NCI-H1092 treated with DMSO at 0.1 percent for 48 hours (cell line): Measurements from ENCODE around the gene RIPOR3.
A peak's percentile ranks its signal among the peaks of the same experiment; 100 is the strongest.
"Not testable (repeated sequence)": the region's sequence is repeated elsewhere in the genome, so short reads cannot be mapped to it uniquely, and the experiment has no call there.

Experiments
- DNase-seq: peaks from one replicate; lab custom pipeline; 2025; lab: John Stamatoyannopoulos, UW

Gene RIPOR3

GRCh38 chr20:50607436-50607835 is 83.9 kb downstream of the RIPOR3 start:
- DNase-seq = no peak

DNA sequence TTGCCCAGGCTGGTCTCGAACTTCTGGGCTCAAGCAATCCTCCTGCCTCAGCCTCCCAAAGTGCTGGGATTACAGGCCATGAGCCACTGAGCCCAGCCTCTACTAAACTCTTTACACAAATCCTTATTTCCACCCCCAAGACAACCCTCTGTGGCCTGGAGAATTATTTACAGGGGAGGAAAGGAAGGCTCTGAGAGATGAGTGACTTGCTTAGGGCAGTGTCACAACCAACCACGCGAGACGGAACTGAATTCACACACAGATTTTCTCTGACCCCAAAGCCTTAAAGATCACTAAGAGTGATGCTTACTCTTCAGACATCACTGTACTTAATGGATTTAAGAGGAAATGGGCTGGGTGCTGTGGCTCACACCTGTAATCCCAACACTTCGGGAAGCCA is 86.2 kb downstream of the RIPOR3 start:
- DNase-seq = no peak

DNA sequence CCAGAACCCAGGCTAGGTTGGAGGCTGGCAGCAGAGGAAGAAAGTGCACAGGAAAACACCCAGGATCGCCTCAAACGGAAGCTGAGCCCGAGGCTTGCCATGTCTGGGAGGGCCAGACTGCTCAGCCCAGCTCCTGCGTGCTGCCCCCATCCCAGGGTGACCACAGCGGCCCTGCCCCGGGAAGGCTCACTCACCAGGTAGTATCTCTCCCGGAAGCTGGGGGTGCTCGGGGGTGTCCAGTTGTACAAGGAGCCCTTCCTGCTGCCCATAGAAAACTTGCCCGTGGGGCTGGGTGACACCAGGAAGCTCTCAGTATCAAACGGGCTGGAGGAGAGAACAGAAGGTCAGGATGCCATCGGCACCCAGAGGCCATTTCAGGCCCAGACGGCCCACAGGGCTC is 86.9 kb downstream of the RIPOR3 start:
- no peak for DNase-seq

DNA sequence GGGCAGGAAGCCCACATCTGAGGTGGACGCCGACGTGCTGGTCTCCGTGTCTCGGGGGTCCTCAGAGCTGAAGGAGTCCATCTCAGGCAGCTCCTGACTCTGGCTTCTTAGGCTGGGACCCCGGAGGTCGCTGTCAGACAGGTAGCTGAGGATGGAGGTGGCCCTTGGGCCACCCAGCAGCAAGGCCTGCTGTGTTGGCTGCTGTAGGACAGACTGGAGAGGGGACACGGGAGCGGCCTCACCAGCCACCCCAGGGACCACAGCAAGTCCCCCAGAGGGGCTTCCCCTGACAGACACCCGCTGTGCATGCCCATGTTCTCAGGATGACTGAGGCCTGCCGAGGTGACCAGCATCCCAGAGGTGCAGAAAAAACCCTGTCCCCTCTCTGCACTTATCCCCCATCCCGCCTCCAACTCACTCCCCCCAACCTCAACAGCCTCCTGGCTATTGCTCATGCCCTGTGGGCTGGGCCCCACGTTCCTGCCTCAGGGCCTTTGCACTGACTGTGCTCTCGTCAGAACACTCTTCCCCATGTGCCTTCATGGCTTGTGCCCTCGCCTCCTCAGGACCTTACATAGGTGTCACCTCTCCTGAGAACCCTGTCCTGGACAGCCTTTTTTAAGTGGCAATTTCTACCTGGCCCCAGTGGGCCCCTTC is 88.8 kb downstream of the RIPOR3 start:
- no peak for DNase-seq

DNA sequence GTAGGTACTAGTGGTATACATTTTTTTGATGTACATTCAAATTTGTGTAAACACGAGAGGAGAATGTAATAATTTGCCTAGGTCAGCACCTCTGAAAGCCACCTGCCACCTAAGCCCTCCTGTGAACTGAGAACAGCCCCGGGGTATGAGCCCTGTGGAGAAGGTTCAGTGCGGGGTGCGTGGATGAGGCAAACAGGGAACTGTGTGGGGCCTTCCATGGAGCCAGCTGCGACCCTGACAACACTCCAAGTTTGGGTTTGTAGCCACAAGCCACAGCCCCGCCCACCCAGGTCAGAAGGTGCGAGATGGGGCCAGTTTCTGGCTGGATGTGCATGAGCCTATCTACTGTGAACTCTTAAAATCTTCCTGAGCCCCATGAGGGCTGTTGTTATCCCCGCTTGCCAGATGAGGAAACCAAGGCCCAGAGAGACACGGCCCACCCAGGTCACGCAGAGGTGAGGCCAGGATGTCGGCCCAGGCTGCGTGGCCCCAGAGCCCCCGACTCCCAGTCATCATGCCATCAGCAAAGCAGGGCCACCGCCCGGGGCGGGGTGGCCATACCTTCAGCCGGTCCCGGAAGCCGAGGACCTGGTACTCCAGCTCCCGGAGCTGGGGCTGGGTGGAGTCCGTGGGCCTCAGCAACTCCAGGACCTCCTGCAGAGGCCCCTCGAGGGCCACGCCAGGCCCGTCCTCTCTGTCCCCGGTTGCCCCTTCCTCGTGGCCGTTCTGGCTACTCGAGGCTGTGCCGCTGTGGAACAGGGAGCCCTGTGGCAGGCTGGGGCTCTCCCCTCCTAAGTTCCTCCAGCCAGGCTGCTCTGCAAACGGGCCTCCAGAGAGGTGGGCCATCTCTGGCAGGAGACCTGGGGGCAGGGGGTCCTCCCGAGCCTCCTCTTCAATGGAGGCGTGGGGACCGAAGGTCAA is 89.6 kb downstream of the RIPOR3 start:
- DNase-seq = no peak

- DNase-seq = no peak
These were observed 91.0 kb downstream of the RIPOR3 start for GRCh38 chr20:50600281-50600895.

GRCh38 chr20:50598768-50599167 is 92.6 kb downstream of the RIPOR3 start:
- DNase-seq = not testable (repeated sequence)

DNA sequence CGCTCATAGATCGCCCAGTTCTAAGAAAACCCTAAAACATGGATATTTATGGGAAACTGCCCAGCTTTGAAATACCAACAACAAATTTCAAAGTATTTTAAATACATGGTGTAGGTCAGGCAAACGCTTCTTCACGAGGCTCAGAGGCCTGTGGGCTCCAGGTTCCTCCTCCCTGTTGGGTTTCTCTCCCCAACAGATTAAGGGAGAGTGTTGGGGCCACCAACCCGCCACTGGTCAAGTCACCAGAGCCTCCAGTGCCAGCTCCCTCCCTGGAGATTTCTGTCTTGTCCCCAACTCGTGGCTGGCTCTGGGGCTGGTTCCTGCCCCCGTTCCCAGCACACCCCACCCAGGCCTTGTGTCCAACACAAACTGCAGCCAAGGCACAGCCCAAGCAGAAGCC is 93.3 kb downstream of the RIPOR3 start:
- no peak for DNase-seq

DNA sequence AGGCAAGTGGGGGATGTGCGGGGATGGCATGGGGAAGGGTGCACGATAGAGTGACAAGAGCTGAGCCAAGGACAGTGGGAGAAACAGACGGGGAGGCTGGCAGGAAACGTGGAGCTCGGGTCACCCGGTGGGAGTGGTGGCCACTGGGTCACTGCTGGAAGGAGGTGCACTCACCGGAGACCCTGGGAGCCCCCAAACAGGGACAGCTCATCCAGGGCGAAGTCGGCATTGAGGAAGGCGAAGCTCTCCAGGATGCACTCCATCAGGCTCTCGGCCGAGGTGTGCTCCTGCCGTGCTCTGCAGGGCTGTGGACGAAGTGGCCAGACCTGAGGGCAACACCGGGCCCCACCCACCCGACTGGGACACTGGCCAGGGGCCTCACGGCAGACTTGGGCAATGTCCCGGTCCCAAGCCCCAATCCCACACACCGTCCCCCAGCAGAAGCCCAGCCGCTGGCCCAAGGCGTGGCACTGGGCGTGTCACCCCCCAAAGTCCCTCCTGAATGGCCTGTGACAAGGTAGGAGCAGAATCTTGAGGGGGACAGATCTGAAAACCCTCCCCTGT is 93.9 kb downstream of the RIPOR3 start:
- DNase-seq = no peak

- no peak for DNase-seq
These were observed 94.7 kb downstream of the RIPOR3 start for GRCh38 chr20:50596694-50597021.

DNA sequence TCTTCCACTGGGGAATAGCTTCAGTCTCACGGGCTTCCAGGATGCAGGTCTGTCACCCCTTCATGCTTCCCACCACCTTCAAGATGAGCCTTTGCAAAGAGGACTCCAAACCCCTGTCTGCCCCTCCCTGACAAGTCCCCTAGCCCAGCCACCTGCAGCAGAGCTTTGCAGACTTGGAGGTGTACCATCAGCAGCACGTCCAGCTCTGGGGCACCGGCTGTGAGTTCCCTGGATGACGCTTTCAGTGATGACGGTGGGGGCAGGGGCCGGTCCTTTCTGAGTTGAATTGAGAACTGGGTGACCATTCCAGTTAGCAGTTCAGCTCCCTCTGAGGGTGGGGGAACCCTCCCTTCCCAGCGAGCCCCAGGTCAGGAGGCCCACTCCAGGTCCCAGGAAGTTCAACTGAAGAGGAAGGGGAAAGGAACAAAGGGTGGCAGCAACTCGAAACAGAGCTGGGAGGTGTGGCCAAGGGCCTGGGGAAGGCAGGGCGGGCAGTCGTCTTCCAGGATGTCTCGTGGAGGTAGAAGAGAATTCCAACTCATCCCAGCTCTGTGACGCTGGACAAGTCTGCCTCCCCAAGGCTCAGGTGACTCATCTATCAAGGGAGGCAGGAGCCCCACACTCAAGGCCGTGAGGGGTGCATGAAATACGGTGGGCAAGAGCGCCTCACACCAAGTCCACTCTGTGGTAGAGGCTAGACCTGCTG is 95.2 kb downstream of the RIPOR3 start:
- DNase-seq = no peak

DNA sequence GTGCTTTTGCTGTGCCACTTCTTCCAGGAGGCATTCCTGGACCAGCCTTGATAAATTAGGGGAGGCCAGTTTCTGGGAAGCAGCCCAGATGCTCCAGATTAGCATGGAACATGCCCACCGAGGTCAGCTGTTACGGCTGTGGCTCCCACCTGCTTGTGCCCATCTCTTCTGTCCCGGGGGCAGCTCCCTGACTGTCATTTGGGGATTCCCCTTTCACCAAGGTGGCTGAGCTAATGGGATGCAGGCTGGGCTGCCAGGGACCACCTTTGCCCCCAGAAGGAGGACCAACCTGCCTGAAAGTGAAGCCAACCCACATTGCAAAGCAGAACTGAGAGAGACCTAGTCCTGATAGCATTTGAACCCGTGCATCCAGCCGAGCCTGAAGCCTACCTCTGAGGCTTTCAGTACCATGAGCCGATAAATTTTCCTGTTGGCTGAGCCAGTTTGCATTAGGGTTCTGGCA is 95.9 kb downstream of the RIPOR3 start:
- no peak for DNase-seq

DNA sequence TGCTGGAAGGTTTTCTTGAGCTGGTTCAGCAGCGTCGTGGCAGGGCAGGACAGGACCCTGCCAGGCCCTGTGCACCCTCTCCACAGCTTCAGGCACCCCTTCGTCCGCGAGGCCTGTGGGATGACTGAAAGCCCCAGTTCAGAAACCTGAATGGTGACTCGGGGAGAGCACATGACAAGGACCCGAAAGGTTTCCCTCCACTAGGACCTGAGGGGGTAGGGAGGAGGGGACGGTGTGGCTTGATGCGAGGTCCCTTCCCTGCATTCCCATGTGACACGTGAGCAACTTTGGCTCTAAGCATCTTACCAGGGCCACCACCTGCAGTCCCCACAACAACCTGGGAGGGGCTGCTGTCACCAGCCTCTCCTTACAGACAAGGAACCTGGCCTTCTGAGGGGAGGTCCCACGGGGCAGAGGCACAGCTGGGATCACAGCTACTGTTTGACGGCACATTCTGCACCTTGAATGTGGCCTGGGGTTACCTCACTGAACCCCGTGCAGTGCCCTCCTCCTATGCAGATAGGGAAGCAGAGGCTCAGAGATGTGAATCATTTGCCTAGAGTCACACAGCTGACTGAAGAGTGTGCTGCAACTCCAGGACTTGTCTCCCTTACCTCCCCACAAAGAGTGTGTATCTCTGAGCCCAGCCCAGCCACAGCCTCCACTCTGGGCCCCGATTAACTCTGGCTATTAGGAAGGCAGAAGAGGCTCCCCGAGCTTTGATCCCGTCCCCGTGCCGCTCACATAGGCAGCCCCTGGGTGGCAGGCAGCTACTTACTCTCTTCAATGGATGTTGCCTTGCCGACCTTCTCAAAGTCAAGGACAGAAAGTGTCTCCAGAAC is 96.5 kb downstream of the RIPOR3 start:
- no peak for DNase-seq

DNA sequence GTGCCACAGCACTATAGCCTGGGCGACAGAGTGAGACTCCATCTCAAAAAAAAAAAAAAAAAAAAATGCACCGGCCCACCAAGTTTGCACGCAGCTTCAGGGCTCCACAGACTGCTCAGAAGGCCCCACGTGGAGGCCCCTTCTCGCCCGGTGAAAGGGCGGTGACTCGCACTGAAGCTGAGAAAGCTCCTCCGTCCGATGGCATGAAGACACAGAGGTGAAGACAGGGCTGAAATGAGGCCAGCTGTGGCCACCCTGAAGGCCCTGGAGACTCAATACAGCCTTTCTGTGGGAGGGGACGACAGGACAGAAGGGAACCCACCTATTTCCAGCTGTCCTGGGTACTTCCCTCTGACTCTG is 97.1 kb downstream of the RIPOR3 start:
- no peak for DNase-seq

- no peak for DNase-seq
These were observed 98.4 kb downstream of the RIPOR3 start for GRCh38 chr20:50593005-50593335.

GRCh38 chr20:50592282-50593004 is 98.9 kb downstream of the RIPOR3 start:
- peak; percentile 50 for DNase-seq

GRCh38 chr20:50591233-50591852 is 100.0 kb downstream of the RIPOR3 start:
- DNase-seq = no peak

DNA sequence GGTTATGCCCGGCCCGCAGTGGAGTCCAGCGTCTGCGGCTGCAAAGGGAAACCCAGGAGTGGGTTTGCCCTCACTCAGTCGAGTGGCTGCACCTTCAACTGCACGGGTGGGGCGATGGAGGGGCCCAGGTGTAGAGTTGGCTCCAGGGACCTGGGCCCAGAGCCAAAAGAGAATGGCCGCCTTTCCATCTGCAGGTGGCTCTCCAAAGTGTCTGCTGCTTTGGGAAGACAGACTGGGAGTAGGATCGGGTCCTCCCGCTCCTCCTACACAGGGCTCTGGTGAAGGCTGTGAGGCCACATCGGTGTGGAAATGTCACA is 101.0 kb downstream of the RIPOR3 start:
- DNase-seq = no peak

DNA sequence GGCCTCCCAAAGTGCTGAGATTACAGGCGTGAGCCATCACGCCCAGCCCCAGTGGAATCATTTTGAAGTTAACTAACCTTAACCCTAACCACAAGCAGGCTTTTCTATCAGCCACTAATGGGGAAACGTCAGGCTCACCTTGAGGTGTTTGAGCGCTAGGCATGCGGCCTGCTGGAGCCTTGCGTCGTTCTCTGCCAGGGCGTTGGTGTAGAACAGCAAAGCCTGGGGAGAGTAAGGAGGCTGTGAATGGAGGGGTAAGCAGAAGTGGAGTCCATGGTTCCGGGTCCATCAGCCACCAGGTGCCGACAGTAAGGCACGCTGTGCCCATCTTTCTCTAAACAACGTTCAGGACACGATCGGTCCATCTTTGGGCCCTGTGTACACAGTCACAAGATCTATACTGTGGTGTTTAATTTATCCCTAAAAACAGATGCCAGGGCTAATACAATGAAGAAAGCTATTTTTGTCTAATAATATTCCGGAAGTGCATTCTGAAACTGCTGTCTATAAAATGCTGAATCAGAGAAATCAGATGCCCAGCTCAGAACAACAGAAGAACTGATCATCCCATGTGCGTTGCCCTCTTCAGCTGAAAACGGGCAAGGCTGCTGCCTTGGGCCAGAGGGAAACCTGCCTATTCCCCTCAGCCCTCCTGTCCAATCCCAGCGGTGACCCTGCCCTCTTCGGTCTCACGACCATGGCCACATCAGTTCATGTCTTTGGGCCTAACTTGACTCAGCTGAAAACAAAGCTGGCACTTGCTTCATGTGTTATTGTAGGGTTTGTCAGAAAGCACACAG is 101.6 kb downstream of the RIPOR3 start:
- no peak for DNase-seq
